Measurements from ENCODE around the gene FARP1.

Gene FARP1

GRCh38 chr13:98484289-98485219, 341.7 kb downstream of the FARP1 start:
- peak overlapping the region; percentile 17 for H3K4me3 ChIP-seq (replicated peaks; ENCODE audit: low read depth, low read length)
- TF ChIP-seq, protein P1, sequence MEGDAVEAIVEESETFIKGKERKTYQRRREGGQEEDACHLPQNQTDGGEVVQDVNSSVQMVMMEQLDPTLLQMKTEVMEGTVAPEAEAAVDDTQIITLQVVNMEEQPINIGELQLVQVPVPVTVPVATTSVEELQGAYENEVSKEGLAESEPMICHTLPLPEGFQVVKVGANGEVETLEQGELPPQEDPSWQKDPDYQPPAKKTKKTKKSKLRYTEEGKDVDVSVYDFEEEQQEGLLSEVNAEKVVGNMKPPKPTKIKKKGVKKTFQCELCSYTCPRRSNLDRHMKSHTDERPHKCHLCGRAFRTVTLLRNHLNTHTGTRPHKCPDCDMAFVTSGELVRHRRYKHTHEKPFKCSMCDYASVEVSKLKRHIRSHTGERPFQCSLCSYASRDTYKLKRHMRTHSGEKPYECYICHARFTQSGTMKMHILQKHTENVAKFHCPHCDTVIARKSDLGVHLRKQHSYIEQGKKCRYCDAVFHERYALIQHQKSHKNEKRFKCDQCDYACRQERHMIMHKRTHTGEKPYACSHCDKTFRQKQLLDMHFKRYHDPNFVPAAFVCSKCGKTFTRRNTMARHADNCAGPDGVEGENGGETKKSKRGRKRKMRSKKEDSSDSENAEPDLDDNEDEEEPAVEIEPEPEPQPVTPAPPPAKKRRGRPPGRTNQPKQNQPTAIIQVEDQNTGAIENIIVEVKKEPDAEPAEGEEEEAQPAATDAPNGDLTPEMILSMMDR (IDR thresholded peaks at IDR 0.05; ENCODE audit: low read length, missing control alignments), result no peak
- peak; percentile 91 for DNase-seq (ENCODE audit: low read depth)

- no peak for DNase-seq (ENCODE audit: low read depth)
- no peak overlapping the region for H3K4me3 ChIP-seq (replicated peaks; ENCODE audit: low read depth, low read length)
- TF ChIP-seq, protein P1 (IDR thresholded peaks at IDR 0.05; ENCODE audit: low read length, missing control alignments), result no peak
Measured at GRCh38 chr13:98485561-98485960, 342.7 kb downstream of the FARP1 start.

DNA sequence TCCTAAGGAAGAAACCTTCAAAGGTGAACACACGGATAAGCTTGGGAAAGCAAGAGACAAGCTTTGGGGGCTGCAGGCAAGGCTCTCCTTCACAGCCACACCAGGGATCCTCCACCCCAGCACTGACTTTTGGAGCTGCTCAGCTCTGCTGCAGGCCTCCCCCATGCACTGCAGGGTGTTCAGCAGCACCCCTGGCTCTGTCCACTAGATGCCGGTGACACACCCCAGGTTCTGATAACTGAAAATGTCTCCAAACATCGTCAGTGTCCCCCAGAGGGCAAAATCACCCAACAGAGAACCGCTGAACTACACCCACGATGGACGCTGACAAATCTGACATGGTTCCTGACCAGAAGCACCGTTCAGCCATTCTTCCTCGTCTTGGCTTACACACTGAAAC, 343.5 kb downstream of the FARP1 start:
- TF ChIP-seq, protein P1 (IDR thresholded peaks at IDR 0.05; ENCODE audit: low read length, missing control alignments), result no peak
- H3K4me3 ChIP-seq (replicated peaks; ENCODE audit: low read depth, low read length), result no peak overlapping the region
- no peak for DNase-seq (ENCODE audit: low read depth)

DNA sequence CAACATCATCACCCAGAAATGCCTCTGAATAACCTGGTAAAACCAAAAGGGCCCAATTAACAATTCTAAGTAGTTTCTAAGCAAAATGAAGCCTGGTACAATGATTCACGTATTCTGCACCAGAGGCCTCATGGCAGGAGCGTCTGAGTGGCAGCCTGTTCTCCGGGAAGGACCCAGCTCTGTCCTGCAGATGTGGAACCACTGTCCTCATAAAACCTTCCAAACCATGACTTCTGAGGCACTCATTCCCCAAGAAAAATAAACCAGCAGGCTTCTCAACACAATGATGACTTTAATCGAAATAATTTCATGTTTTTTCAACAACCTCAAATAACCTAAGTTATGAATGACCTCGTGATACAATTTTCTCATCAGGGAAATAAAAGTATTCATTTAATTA, 344.1 kb downstream of the FARP1 start:
- no peak for DNase-seq (ENCODE audit: low read depth)
- H3K4me3 ChIP-seq (replicated peaks; ENCODE audit: low read depth, low read length), result no peak overlapping the region
- TF ChIP-seq, protein P1 (IDR thresholded peaks at IDR 0.05; ENCODE audit: low read length, missing control alignments), result no peak

DNA sequence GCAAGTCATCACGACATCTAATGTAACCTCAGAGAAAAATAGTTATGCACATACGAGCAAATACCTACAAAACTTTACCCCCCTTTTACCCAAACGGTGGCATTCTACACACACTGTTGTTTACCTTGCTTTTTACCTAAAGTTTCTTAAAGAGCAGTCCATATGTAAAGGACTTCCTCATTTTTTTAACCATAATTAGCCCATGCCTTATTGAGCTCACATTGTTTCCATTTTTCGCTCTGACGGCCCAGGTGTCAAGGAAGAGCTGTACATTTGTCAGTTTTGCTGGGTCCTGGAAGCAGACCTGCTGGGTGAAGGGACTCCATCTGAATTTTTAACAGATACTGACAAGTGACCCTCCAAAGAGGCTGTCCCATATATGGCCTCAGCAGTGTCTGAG, 344.6 kb downstream of the FARP1 start:
- H3K4me3 ChIP-seq (replicated peaks; ENCODE audit: low read depth, low read length), result no peak overlapping the region
- TF ChIP-seq, protein P1 (IDR thresholded peaks at IDR 0.05; ENCODE audit: low read length, missing control alignments), result no peak
- DNase-seq (ENCODE audit: low read depth), result no peak

GRCh38 chr13:98488736-98489135, 345.8 kb downstream of the FARP1 start:
- H3K4me3 ChIP-seq (replicated peaks; ENCODE audit: low read depth, low read length), result no peak overlapping the region
- no peak for DNase-seq (ENCODE audit: low read depth)
- TF ChIP-seq, protein P1 (IDR thresholded peaks at IDR 0.05; ENCODE audit: low read length, missing control alignments), result no peak
